Activated B cell treated with CpG ODN at 0.5 μM for 24 hours (primary cell): ENCODE results near the gene FGF6. TPM values are rescaled to one million over a fixed set of nuclear protein-coding genes. Genes with fewer than 3 reads are reported as not detected.

ENCODE experiments used
- ATAC-seq: fragments of 200-7000 bp; cut with Tn5 transposase; one replicate; pipeline ENCODE4 v1.10.0; 2021; ENCODE audit warnings: low read depth, mild to moderate bottlenecking, moderate library complexity
- CTCF ChIA-PET: fragments of 350-600 bp; sonication (Branson Sonifier 250); formaldehyde crosslinking; loops from one replicate; lab custom pipeline; 2021; ENCODE audit warnings: antibody characterized with exemption; lab: Charles Lee
- POLR2A ChIA-PET: fragments of 350-600 bp; sonication (Branson Sonifier 250); formaldehyde crosslinking; loops from one replicate; lab custom pipeline; 2021; ENCODE audit warnings: antibody characterized with exemption; lab: Charles Lee
- DNase-seq: peaks from one replicate; pipeline ENCODE4 v3.0.0; 2022
- H3K27ac Mint-ChIP-seq: one replicate; pipeline ENCODE4 v1.8.0; 2020; ENCODE audit warnings: mixed read lengths
- H3K27me3 Mint-ChIP-seq: one replicate; pipeline ENCODE4 v1.8.0; 2021; ENCODE audit warnings: mixed read lengths
- H3K36me3 Mint-ChIP-seq: one replicate; pipeline ENCODE4 v1.8.0; 2021; ENCODE audit warnings: low read depth, mixed read lengths
- H3K4me1 Mint-ChIP-seq: one replicate; pipeline ENCODE4 v1.8.0; 2021; ENCODE audit warnings: mixed read lengths
- H3K4me3 Mint-ChIP-seq: one replicate; pipeline ENCODE4 v1.8.0; 2020; ENCODE audit warnings: mild to moderate bottlenecking, mixed read lengths
- H3K9me3 Mint-ChIP-seq: one replicate; pipeline ENCODE4 v1.8.0; 2020; ENCODE audit warnings: mixed read lengths
- intact Hi-C: fragments of 100-400 bp; cut with micrococcal nuclease; formaldehyde crosslinking; loops from one replicate; pipeline ENCODE4 v1.15.1; 2024
- total RNA-seq: library from RNA; stranded (reverse); gene quantifications from 2 replicates; pipeline ENCODE4 v1.2.3, GENCODE V29; 2022
- TF ChIP-seq, protein P1 (sequence below): fragments of 200-600 bp; IDR thresholded peaks from one replicate; pipeline ENCODE4 v1.8.0; 2022; ENCODE audit warnings: antibody characterized with exemption, mild to moderate bottlenecking

The FGF6 gene
- total RNA-seq, 1 donor from 2014 or later, result not detected

DNA sequence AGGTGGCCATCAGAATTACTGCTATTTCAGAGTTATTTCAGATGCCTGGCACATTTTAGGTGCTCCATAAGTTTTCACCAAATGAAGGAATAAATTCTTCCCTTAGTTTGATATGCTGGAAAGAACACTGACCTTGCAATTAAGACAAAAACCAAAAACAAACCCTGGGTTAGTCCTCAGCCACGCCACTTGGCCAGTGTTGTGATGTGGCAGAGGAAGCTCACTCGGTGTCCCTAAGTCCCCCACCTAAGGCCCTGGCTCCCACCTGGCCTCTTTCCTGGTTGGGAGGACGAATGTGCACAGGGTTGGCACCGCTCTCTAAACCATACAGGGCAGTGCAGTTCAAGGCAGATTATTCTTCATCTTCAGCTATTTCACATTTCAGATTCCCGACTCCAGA, 52.4 kb downstream of the FGF6 start:
- Mint-ChIP-seq H3K36me3 (no peaks in the 10 kb centered on the region), H3K4me3 (no peak overlapping the region), H3K9me3 (no peaks in the 10 kb centered on the region), H3K4me1 (peaks cover under 1% of the 10 kb centered on the region), H3K27ac (no peak overlapping the region), H3K27me3 (peaks cover 42% of the 10 kb centered on the region)
- ChIA-PET CTCF (no interaction called here), POLR2A (no interaction called here)
- DNase-seq, result no peak
- no peak for ATAC-seq
- TF ChIP-seq, protein P1, sequence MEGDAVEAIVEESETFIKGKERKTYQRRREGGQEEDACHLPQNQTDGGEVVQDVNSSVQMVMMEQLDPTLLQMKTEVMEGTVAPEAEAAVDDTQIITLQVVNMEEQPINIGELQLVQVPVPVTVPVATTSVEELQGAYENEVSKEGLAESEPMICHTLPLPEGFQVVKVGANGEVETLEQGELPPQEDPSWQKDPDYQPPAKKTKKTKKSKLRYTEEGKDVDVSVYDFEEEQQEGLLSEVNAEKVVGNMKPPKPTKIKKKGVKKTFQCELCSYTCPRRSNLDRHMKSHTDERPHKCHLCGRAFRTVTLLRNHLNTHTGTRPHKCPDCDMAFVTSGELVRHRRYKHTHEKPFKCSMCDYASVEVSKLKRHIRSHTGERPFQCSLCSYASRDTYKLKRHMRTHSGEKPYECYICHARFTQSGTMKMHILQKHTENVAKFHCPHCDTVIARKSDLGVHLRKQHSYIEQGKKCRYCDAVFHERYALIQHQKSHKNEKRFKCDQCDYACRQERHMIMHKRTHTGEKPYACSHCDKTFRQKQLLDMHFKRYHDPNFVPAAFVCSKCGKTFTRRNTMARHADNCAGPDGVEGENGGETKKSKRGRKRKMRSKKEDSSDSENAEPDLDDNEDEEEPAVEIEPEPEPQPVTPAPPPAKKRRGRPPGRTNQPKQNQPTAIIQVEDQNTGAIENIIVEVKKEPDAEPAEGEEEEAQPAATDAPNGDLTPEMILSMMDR, result no peak
- intact Hi-C loops, result no loop called here

DNA sequence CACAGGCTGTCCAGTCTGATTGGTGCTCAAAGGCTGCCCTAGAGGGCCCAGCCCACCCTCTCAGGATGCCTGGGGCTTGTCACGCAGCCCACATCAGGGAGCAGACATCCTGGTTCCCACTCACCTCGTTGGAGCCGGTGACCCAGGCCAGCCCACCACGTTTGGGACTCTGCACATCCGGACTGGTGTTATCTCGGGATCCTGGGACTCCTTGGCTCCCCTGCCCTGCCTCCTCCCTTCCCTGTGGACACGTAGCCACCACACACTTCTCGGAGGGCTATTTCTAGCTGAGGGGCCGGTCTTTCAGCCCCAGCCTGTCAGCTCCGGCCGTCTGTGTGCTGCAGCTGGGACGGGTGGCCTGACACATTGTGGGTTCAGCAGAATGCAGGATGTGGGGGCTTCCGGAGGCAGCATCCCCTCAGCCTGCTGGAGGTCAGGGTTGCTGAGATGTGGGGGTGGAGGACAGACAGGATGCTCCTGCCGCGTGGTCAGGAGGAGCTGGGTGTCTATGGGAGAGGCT, 53.3 kb downstream of the FGF6 start:
- Mint-ChIP-seq H3K27me3 (peaks cover 42% of the 10 kb centered on the region), H3K4me1 (no peaks in the 10 kb centered on the region), H3K27ac (no peak overlapping the region), H3K36me3 (no peaks in the 10 kb centered on the region), H3K4me3 (no peak overlapping the region), H3K9me3 (no peaks in the 10 kb centered on the region)
- ChIA-PET CTCF (no interaction called here), POLR2A (no interaction called here)
- intact Hi-C loops, result no loop called here
- ATAC-seq (no peak), DNase-seq (no peak)
- TF ChIP-seq, protein P1, result no peak

DNA sequence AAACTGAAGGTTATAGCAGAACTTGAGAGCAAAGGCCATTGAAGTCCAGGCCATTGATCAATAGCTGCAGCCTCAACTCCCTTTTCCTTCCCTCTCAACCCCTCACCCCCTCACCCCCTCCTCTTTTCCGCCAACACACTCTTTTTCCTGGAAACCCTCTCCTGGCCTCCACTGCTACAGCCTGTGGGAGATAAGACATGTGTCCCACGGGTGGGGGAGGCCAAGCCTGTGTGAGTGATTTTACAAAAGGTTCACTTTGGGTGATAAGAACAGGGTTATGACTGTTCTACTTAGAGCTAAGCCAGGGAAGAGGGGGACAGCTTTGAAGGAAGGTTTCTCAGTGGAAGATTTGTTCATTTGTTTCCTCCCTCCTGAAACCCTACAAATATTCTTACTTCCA, 57.0 kb downstream of the FGF6 start:
- Mint-ChIP-seq H3K36me3 (no peaks in the 10 kb centered on the region), H3K4me3 (no peak overlapping the region), H3K27me3 (peaks cover 18% of the 10 kb centered on the region), H3K27ac (no peak overlapping the region), H3K9me3 (no peaks in the 10 kb centered on the region), H3K4me1 (no peaks in the 10 kb centered on the region)
- TF ChIP-seq, protein P1, result no peak
- POLR2A ChIA-PET, result no interaction called here
- ATAC-seq (no peak), DNase-seq (no peak)
- CTCF ChIA-PET, result no interaction called here
- intact Hi-C loops, result no loop called here

DNA sequence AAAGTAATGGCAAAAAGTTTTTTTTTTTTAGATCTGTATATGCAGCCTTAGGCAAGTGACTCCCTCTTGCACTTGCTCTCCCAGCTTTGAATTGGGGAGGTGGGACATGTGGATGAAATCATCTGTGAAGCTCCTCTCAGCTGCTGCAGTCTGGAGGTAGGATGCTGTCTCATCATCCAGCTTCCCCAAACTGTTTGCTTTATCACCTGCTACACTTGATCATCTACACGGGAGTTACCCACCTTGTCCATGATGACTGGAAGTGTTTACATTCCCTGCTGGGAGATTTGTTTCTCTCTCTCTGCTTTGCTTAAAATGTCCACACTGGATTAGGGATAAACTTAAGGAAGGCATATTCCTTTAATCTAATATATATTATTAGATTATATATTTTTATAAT, 57.6 kb downstream of the FGF6 start:
- Mint-ChIP-seq H3K4me1 (no peaks in the 10 kb centered on the region), H3K9me3 (no peaks in the 10 kb centered on the region), H3K27ac (no peak overlapping the region), H3K4me3 (no peak overlapping the region), H3K36me3 (no peaks in the 10 kb centered on the region), H3K27me3 (peaks cover 15% of the 10 kb centered on the region)
- CTCF ChIA-PET, result no interaction called here
- TF ChIP-seq, protein P1, result no peak
- ATAC-seq, result no peak
- DNase-seq, result no peak
- intact Hi-C loops, result no loop called here
- POLR2A ChIA-PET, result no interaction called here

DNA sequence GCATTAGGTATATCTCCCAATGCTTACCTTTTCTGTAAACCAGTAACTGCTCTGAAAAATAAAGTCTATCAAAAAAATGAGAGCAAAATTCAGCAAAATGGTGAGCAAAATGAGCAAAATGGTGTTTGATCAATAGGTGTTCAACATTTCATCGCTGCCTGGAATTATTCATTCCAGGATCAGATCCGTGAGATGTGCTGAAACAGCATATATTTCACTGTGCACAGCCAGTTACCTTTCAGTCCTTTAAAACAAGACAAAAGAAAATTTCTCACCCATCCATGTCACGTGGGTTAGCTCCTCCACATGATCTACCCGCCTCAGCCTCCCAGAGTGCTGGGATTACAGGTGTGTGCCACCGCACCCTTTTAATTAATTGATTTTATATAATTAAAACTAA, 58.0 kb downstream of the FGF6 start:
- intact Hi-C loops, result no loop called here
- Mint-ChIP-seq H3K27ac (no peak overlapping the region), H3K36me3 (no peaks in the 10 kb centered on the region), H3K9me3 (no peaks in the 10 kb centered on the region), H3K4me1 (no peaks in the 10 kb centered on the region), H3K27me3 (peaks cover 10% of the 10 kb centered on the region), H3K4me3 (no peak overlapping the region)
- TF ChIP-seq, protein P1, result no peak
- ATAC-seq (no peak), DNase-seq (no peak)
- ChIA-PET POLR2A (no interaction called here), CTCF (no interaction called here)
